ENCODE measurements around the gene EPS8L3. TPM values are rescaled to one million over a fixed set of nuclear protein-coding genes. Genes with fewer than 3 reads are reported as not detected.

Gene EPS8L3
- total and polyA plus RNA-seq, 2 of the 4 experiments (the other 2 are of a cell fraction) = not detected

GRCh38 chr1:109788695-109789521, 25.2 kb upstream of the EPS8L3 start:
- ChIA-PET POLR2A (ENCODE audit: unreplicated experiment) (no interaction called here), CTCF (interaction anchor here (1.8 kb wide), 1 partner anchor 196 kb away, joined by 4 read pairs; the partner anchor contains the start of gene AHCYL1)
- peaks cover 27% of the 10 kb centered on the region for H3K9me1 ChIP-seq (ENCODE audit: insufficient read depth, low read length)
- H3K79me1 ChIP-seq (ENCODE audit: low read depth in 1 of 2, low read length in 2 of 2) = no peaks in the 10 kb centered on the region
- H3K18ac ChIP-seq (ENCODE audit: low read depth, low read length) = no peak overlapping the region; the same call in 1 of the 2 replicates
- no peak overlapping the region for H3K9ac ChIP-seq (ENCODE audit: low read depth, low read length)
- H3K27me3 ChIP-seq (ENCODE audit: control insufficient read depth, insufficient read depth, low read length) = no peaks in the 10 kb centered on the region
- in situ Hi-C loops (cut with MboI; ENCODE audit: low sequenced_read_pairs) (loop anchor here (25.0 kb wide), 1 partner anchor 123 kb away; the partner anchor contains the start of gene CSF1), intact Hi-C loops (cut with micrococcal nuclease) (no loop called here), dilution Hi-C loops (cut with HindIII; ENCODE audit: low sequenced_read_pairs, unreplicated experiment) (no loop called here)
- peak overlapping the region; percentile 36 for H2BK120ac ChIP-seq (ENCODE audit: low read depth, low read length)
- no peak overlapping the region for H3K4me3 ChIP-seq (ENCODE audit: insufficient read depth, low read depth, low read length)
- peak overlapping the region; percentile 31; the same call in 1 of the 2 replicates for H2BK20ac ChIP-seq (ENCODE audit: low read depth, low read length)
- peak overlapping the region; percentile 49 for H2AK5ac ChIP-seq (ENCODE audit: low read depth, low read length)
- H3K36me3 ChIP-seq (ENCODE audit: control insufficient read depth, insufficient read depth, low read length) = no peaks in the 10 kb centered on the region
- peak overlapping the region; percentile 71; the same call in 1 of the 2 replicates for H3K4ac ChIP-seq (ENCODE audit: low read depth, low read length)
- peaks cover 39% of the 10 kb centered on the region for H3K4me1 ChIP-seq (ENCODE audit: control insufficient read depth, insufficient read depth, low read length)
- no TSS peak for BruUV-seq (replicated peaks)
- no peak overlapping the region; the same call in 1 of the 2 replicates for H4K5ac ChIP-seq (ENCODE audit: low read depth, low read length)
- H3K14ac ChIP-seq (replicated peaks; ENCODE audit: low read depth, low read length) = no peak overlapping the region
- TF ChIP-seq RAD21 (IDR thresholded peaks at IDR 0.05; ENCODE audit: low read length) = 0 out of 2 replicates have a peak, but pooled peaks have one; percentile 16
- TF ChIP-seq RCOR1 (IDR thresholded peaks at IDR 0.05; ENCODE audit: insufficient replicate concordance, low read length) = no peak
- TF ChIP-seq FOS (IDR thresholded peaks at IDR 0.05; ENCODE audit: low read depth, low read length) = no peak
- TF ChIP-seq CTCF (conservative IDR thresholded peaks at IDR 0.05; ENCODE audit: low read depth, low read length) = peak; percentile 41
- no peak for TF ChIP-seq BHLHE40 (IDR thresholded peaks at IDR 0.05; ENCODE audit: low read depth, low read length)
- TF ChIP-seq CHD1 (IDR thresholded peaks at IDR 0.05; ENCODE audit: low read depth, low read length) = no peak
- no peak overlapping the region for H3K56ac ChIP-seq (ENCODE audit: extremely low read depth, insufficient read depth, low read length)
- 87% methylated on average over 4 of the region's 9 CpGs; no CpG with 5 or more reads in 1 of the 2 experiments for WGBS, 2 experiments (ENCODE audit: extremely low coverage in 2 of 2, insufficient read length in 1 of 2)
- peak overlapping the region in 1 of 2 experiments; percentile 6; a peak in 1 of 4 replicates for H4K8ac ChIP-seq (ENCODE audit: low read depth in 2 of 2, low read length in 2 of 2)
- DNase-seq = no peak
- H4K20me1 ChIP-seq (ENCODE audit: insufficient read depth, low read length) = no peaks in the 10 kb centered on the region
- no peak overlapping the region for H3K27ac ChIP-seq (ENCODE audit: insufficient read depth, low read length)
- H2AK9ac ChIP-seq (replicated peaks; ENCODE audit: low read depth, low read length, poor library complexity) = no peak overlapping the region
- peak overlapping the region; percentile 62; the same call in 1 of the 2 replicates for H4K91ac ChIP-seq (ENCODE audit: insufficient read depth, low read depth, low read length)
- H2BK5ac ChIP-seq (ENCODE audit: low read depth, low read length, poor library complexity, severe bottlenecking) = no peak overlapping the region
- peak; percentile 13; the same call in 1 of the 2 replicates for ATAC-seq (ENCODE audit: low read depth)
- no peaks in the 10 kb centered on the region for H3K9me3 ChIP-seq (ENCODE audit: control insufficient read depth, insufficient read depth, low read length)
- H2AFZ ChIP-seq (replicated peaks; ENCODE audit: low read length, poor library complexity) = no peak overlapping the region
- H3K23ac ChIP-seq (ENCODE audit: low read depth, low read length) = no peak overlapping the region
- H3K4me2 ChIP-seq (ENCODE audit: low read depth, low read length) = no peak overlapping the region
- peak overlapping the region; percentile 53; the same call in 2 of the 3 replicates for H2BK15ac ChIP-seq (ENCODE audit: low read depth, low read length)

Data from IMR-90 (cell line).